HUES64 (cell line): ENCODE results near the gene TAPT1.
"Not testable (repeated sequence)": the region's sequence is repeated elsewhere in the genome, so short reads cannot be mapped to it uniquely, and the experiment has no call there.

ENCODE experiments used
- H3K27ac ChIP-seq: 2 replicates; pipeline ENCODE4 v1.7.0; 2013; ENCODE audit warnings: low read depth, low read length, inconsistent platforms
- H3K27me3 ChIP-seq: 2 replicates; pipeline ENCODE4 v1.6.1; 2013; ENCODE audit warnings: mild to moderate bottlenecking, low read length; ENCODE audit not compliant: insufficient read depth
- H3K36me3 ChIP-seq: 2 replicates; pipeline ENCODE4 v1.6.1; 2013; ENCODE audit warnings: mild to moderate bottlenecking, low read length; ENCODE audit not compliant: insufficient read depth
- H3K4me1 ChIP-seq: 2 replicates; pipeline ENCODE4 v1.6.1; 2013; ENCODE audit warnings: mild to moderate bottlenecking, low read length, moderate library complexity; ENCODE audit not compliant: insufficient read depth
- H3K4me3 ChIP-seq: 2 replicates; pipeline ENCODE4 v1.5.1; 2013; ENCODE audit warnings: mild to moderate bottlenecking, low read length, moderate library complexity
- H3K9ac ChIP-seq: 2 replicates; pipeline ENCODE4 v1.6.1; 2013; ENCODE audit warnings: mild to moderate bottlenecking, low read depth, low read length
- H3K9me3 ChIP-seq: 2 replicates; pipeline ENCODE4 v1.6.1; 2013; ENCODE audit warnings: low read depth, low read length; ENCODE audit not compliant: insufficient read depth
- WGBS: fragments of 150-250, 120-280 bp; methylation state at CpG from one replicate; pipeline ENCODE4 v1.1.7; 2013; ENCODE audit warnings: missing lambda C conversion rate; 5-methylcytosine and 5-hydroxymethylcytosine counted together

TAPT1 gene

GRCh38 chr4:16144913-16145312, 81.4 kb downstream of the TAPT1 start:
- H3K27me3 ChIP-seq, H3K4me1 ChIP-seq, H3K36me3 ChIP-seq, H3K27ac ChIP-seq, H3K4me3 ChIP-seq, H3K9ac ChIP-seq: not testable (repeated sequence)
- H3K9me3 ChIP-seq: peaks cover 16% of the 10 kb centered on the region; the same call in 1 of the 2 replicates
- 94% methylated on average over 8 of the region's 9 CpGs for WGBS

GRCh38 chr4:16142598-16143310, 83.5 kb downstream of the TAPT1 start:
- Histone ChIP-seq H3K9me3 (peaks cover 16% of the 10 kb centered on the region; the same call in 1 of the 2 replicates), H3K4me1 (no peaks in the 10 kb centered on the region), H3K27me3 (no peaks in the 10 kb centered on the region), H3K27ac (no peak overlapping the region), H3K9ac (no peak overlapping the region), H3K36me3 (no peaks in the 10 kb centered on the region), H3K4me3 (no peak overlapping the region)
- 93% methylated on average over 4 of the region's 5 CpGs for WGBS

GRCh38 chr4:16140879-16141249, 85.4 kb downstream of the TAPT1 start:
- Histone ChIP-seq H3K9ac (no peak overlapping the region), H3K9me3 (peaks cover 10% of the 10 kb centered on the region; the same call in 1 of the 2 replicates), H3K36me3 (no peaks in the 10 kb centered on the region), H3K4me3 (no peak overlapping the region), H3K27me3 (no peaks in the 10 kb centered on the region), H3K4me1 (no peaks in the 10 kb centered on the region), H3K27ac (no peak overlapping the region)

GRCh38 chr4:16140231-16140878, 85.9 kb downstream of the TAPT1 start:
- H3K27me3 ChIP-seq: no peaks in the 10 kb centered on the region
- no peak overlapping the region for H3K27ac ChIP-seq
- 89% methylated on average over 3 of the region's 4 CpGs for WGBS
- no peak overlapping the region for H3K4me3 ChIP-seq
- no peaks in the 10 kb centered on the region for H3K4me1 ChIP-seq
- H3K9ac ChIP-seq: no peak overlapping the region
- H3K9me3 ChIP-seq: peaks cover 7% of the 10 kb centered on the region; the same call in 1 of the 2 replicates
- H3K36me3 ChIP-seq: no peaks in the 10 kb centered on the region

- Histone ChIP-seq H3K36me3 (no peaks in the 10 kb centered on the region), H3K9ac (no peak overlapping the region), H3K27me3 (no peaks in the 10 kb centered on the region), H3K27ac (no peak overlapping the region), H3K4me1 (no peaks in the 10 kb centered on the region), H3K9me3 (peaks cover 7% of the 10 kb centered on the region; the same call in 1 of the 2 replicates), H3K4me3 (no peak overlapping the region)
- 91% methylated on average over 8 of the region's 8 CpGs for WGBS
These were observed 87.0 kb downstream of the TAPT1 start for GRCh38 chr4:16139066-16139945.

GRCh38 chr4:16136827-16137226, 89.4 kb downstream of the TAPT1 start:
- H3K4me1 ChIP-seq: no peaks in the 10 kb centered on the region
- no peaks in the 10 kb centered on the region for H3K27me3 ChIP-seq
- no peak overlapping the region for H3K27ac ChIP-seq
- no peak overlapping the region for H3K9ac ChIP-seq
- no peaks in the 10 kb centered on the region for H3K36me3 ChIP-seq
- 95% methylated on average over 5 of the region's 5 CpGs for WGBS
- no peak overlapping the region for H3K4me3 ChIP-seq
- no peaks in the 10 kb centered on the region; the same call in 1 of the 2 replicates for H3K9me3 ChIP-seq

- Histone ChIP-seq H3K27ac (no peak overlapping the region), H3K4me1 (no peaks in the 10 kb centered on the region), H3K36me3 (no peaks in the 10 kb centered on the region), H3K9me3 (no peaks in the 10 kb centered on the region; the same call in 1 of the 2 replicates), H3K4me3 (no peak overlapping the region), H3K9ac (no peak overlapping the region), H3K27me3 (no peaks in the 10 kb centered on the region)
- 50% methylated on average over 1 of the region's 1 CpG for WGBS
These were observed 90.0 kb downstream of the TAPT1 start for GRCh38 chr4:16136311-16136710.

GRCh38 chr4:16133406-16133805, 92.9 kb downstream of the TAPT1 start:
- no peak overlapping the region for H3K4me3 ChIP-seq
- H3K4me1 ChIP-seq: no peaks in the 10 kb centered on the region
- no peaks in the 10 kb centered on the region; the same call in 1 of the 2 replicates for H3K9me3 ChIP-seq
- H3K27me3 ChIP-seq: no peaks in the 10 kb centered on the region
- H3K27ac ChIP-seq: no peak overlapping the region
- WGBS: 75% methylated on average over 1 of the region's 1 CpG
- no peak overlapping the region for H3K9ac ChIP-seq
- no peaks in the 10 kb centered on the region for H3K36me3 ChIP-seq

- Histone ChIP-seq H3K27me3 (no peaks in the 10 kb centered on the region), H3K27ac (no peak overlapping the region), H3K36me3 (no peaks in the 10 kb centered on the region), H3K4me3 (no peak overlapping the region), H3K9ac (no peak overlapping the region), H3K4me1 (no peaks in the 10 kb centered on the region), H3K9me3 (no peaks in the 10 kb centered on the region; the same call in 1 of the 2 replicates)
- WGBS: 94% methylated on average over 1 of the region's 1 CpG
These were observed 95.0 kb downstream of the TAPT1 start for GRCh38 chr4:16131293-16131692.

GRCh38 chr4:16129336-16129735, 96.9 kb downstream of the TAPT1 start:
- H3K4me3 ChIP-seq: no peak overlapping the region
- no peak overlapping the region for H3K9ac ChIP-seq
- no peaks in the 10 kb centered on the region for H3K9me3 ChIP-seq
- H3K27me3 ChIP-seq: no peaks in the 10 kb centered on the region
- H3K4me1 ChIP-seq: no peaks in the 10 kb centered on the region
- H3K27ac ChIP-seq: no peak overlapping the region
- 75% methylated on average over 1 of the region's 1 CpG for WGBS
- no peaks in the 10 kb centered on the region for H3K36me3 ChIP-seq

- H3K9ac ChIP-seq: no peak overlapping the region
- no peaks in the 10 kb centered on the region for H3K36me3 ChIP-seq
- no peak overlapping the region for H3K4me3 ChIP-seq
- H3K27me3 ChIP-seq: no peaks in the 10 kb centered on the region
- WGBS: 94% methylated on average over 1 of the region's 1 CpG
- no peaks in the 10 kb centered on the region for H3K4me1 ChIP-seq
- H3K9me3 ChIP-seq: no peaks in the 10 kb centered on the region
- no peak overlapping the region for H3K27ac ChIP-seq
These were observed 99.6 kb downstream of the TAPT1 start for GRCh38 chr4:16126714-16127113.
